GM10248 (cell line): Measurements from ENCODE around the gene RASAL2.
"Not testable (repeated sequence)": the region's sequence is repeated elsewhere in the genome, so short reads cannot be mapped to it uniquely, and the experiment has no call there.

Source experiments
- CTCF ChIA-PET: fragments of 300-600 bp; sonication (Branson Sonifier 250); formaldehyde crosslinking; extraction: SDS; loops from one replicate; lab custom pipeline; 2021; ENCODE audit warnings: antibody characterized with exemption; lab: Yijun Ruan, JAX
- POLR2A ChIA-PET: fragments of 350-650 bp; sonication (Branson Sonifier 250); formaldehyde crosslinking; extraction: SDS; loops from one replicate; lab custom pipeline; 2020; ENCODE audit warnings: antibody characterized with exemption; lab: Yijun Ruan, JAX
- DNase-seq: peaks from one replicate; pipeline ENCODE4 v3.0.0; 2012; ENCODE audit errors: extremely low spot score
- TF ChIP-seq, protein P1 (sequence below): IDR thresholded peaks from 2 replicates; pipeline ENCODE4 v1.5.1; 2012; ENCODE audit warnings: mild to moderate bottlenecking, low read depth; ENCODE audit errors: extremely low read depth, missing control alignments, control extremely low read depth

The RASAL2 gene

GRCh38 chr1:178107823-178108222, 13.9 kb downstream of the RASAL2 start:
- no peak for DNase-seq
- ChIA-PET CTCF (no interaction called here), POLR2A (no interaction called here)
- TF ChIP-seq, protein P1, sequence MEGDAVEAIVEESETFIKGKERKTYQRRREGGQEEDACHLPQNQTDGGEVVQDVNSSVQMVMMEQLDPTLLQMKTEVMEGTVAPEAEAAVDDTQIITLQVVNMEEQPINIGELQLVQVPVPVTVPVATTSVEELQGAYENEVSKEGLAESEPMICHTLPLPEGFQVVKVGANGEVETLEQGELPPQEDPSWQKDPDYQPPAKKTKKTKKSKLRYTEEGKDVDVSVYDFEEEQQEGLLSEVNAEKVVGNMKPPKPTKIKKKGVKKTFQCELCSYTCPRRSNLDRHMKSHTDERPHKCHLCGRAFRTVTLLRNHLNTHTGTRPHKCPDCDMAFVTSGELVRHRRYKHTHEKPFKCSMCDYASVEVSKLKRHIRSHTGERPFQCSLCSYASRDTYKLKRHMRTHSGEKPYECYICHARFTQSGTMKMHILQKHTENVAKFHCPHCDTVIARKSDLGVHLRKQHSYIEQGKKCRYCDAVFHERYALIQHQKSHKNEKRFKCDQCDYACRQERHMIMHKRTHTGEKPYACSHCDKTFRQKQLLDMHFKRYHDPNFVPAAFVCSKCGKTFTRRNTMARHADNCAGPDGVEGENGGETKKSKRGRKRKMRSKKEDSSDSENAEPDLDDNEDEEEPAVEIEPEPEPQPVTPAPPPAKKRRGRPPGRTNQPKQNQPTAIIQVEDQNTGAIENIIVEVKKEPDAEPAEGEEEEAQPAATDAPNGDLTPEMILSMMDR, result no peak

GRCh38 chr1:178109348-178110143, 15.6 kb downstream of the RASAL2 start:
- CTCF ChIA-PET, result interaction anchor here (0.8 kb wide), 1 partner anchor 43 kb away, joined by 4 read pairs; no protein-coding TSS in a partner anchor
- no peak for DNase-seq
- TF ChIP-seq, protein P1, result no peak
- POLR2A ChIA-PET, result no interaction called here

DNA sequence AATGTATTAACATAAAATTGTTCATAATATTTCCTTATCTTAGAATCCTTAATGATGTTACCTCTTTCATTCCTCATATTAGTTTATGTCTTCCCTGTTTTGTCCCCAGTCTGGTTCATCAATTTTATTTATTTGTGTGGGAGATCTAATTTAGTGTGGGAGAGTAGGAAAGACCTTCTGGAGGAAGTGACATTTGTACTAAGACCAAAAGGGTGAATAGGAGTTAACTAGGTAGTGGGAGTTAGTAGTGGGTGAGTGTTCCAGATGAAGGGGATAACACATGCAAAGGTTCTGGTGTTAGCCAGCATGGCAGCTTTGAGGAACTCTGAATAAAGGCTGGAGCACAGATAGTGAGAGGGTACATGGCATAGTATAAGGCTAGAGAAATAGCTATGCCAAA, 21.4 kb downstream of the RASAL2 start:
- TF ChIP-seq, protein P1, result no peak
- POLR2A ChIA-PET, result no interaction called here

GRCh38 chr1:178118524-178118923, 24.6 kb downstream of the RASAL2 start:
- CTCF ChIA-PET, result interaction anchor here (1.9 kb wide), 1 partner anchor 52 kb away, joined by 5 read pairs; no protein-coding TSS in a partner anchor

More for the DNA sequence above, 21.4 kb downstream of the RASAL2 start:
- no peak for DNase-seq
- CTCF ChIA-PET, result interaction anchor here (1.1 kb wide), 1 partner anchor 38 kb away, joined by 3 read pairs; no protein-coding TSS in a partner anchor

GRCh38 chr1:178119628-178120027, 25.7 kb downstream of the RASAL2 start:
- CTCF ChIA-PET, result interaction anchor here (1.2 to 1.9 kb wide), 3 partner anchors 22 to 63 kb away, joined by 3 to 6 read pairs (median 5); no protein-coding TSS in a partner anchor
- TF ChIP-seq, protein P1, result no peak
- POLR2A ChIA-PET, result no interaction called here
- DNase-seq, result no peak

More at GRCh38 chr1:178118524-178118923, 24.6 kb downstream of the RASAL2 start:
- TF ChIP-seq, protein P1, result no peak
- POLR2A ChIA-PET, result interaction anchor here (0.7 kb wide), 1 partner anchor 812 kb away, joined by 3 read pairs; no protein-coding TSS in a partner anchor
- no peak for DNase-seq

- no peak for DNase-seq
- ChIA-PET POLR2A (no interaction called here), CTCF (interaction anchor here (1.2 to 1.9 kb wide), 3 partner anchors 21 to 64 kb away, joined by 3 to 6 read pairs (median 5); no protein-coding TSS in a partner anchor)
- TF ChIP-seq, protein P1, result no peak
Measured at GRCh38 chr1:178120088-178120487, 26.2 kb downstream of the RASAL2 start.

DNA sequence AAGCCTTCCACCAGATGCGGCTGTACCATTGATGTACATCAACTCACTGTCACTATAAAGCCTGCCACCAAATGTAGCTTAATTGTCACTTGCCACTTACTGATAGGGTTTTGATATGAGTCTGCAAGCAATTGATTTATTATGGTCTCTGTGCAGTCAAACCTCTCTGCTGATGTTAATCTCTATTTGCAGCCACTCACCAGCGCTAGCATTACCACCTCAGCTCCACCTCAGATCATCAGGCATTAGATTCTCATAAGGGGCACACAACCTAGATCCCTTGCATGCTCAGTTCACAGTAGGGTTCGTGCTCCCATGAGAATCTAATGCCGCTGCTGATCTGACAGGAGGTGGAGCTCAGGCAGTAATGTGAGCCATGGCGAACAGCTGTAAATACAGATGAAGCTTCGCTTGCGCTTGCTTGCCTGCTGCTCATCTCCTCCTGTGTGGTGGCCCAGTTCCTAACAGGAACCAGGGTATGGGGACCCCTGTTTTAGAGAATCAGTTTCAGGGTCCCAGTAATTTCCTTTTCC, 26.7 kb downstream of the RASAL2 start:
- POLR2A ChIA-PET, DNase-seq: not testable (repeated sequence)
- CTCF ChIA-PET, result interaction anchor here (1.2 to 1.4 kb wide), 2 partner anchors 21 to 64 kb away, joined by 3 to 6 read pairs; no protein-coding TSS in a partner anchor
